K562 (cell line): ENCODE data around the gene CREB3L4. TPM values are rescaled to one million over a fixed set of nuclear protein-coding genes. Genes with fewer than 3 reads are reported as not detected.

Experiments
- CCAR2 ChIP-seq: fragments of 200-400 bp; formaldehyde crosslinking; IDR thresholded peaks from 2 replicates; pipeline ENCODE4 v1.6.1; 2017; ENCODE audit warnings: mild to moderate bottlenecking, low read depth, low read length
- CCNT2 ChIP-seq: IDR thresholded peaks from 2 replicates; pipeline ENCODE4 v1.6.1; 2011; ENCODE audit warnings: borderline replicate concordance, low read depth, mild to moderate bottlenecking, moderate library complexity, mixed read lengths, low read length; ENCODE audit not compliant: insufficient read length; ENCODE audit errors: extremely low read depth
- CHCHD3 ChIP-seq: fragments of 250-450 bp; sonication (Bioruptor Pico); IDR thresholded peaks from 2 replicates; pipeline ENCODE4 v2.1.2; 2022; ENCODE audit warnings: mild to moderate bottlenecking
- ESRRA ChIP-seq: fragments of 450-650 bp; IDR thresholded peaks from 2 replicates; pipeline ENCODE4 v1.6.1; 2014; ENCODE audit warnings: low read depth, mild to moderate bottlenecking, moderate library complexity, borderline replicate concordance
- ETV1 ChIP-seq: fragments of 450-650 bp; conservative IDR thresholded peaks from 2 replicates; pipeline ENCODE4 v1.6.1; 2016; ENCODE audit warnings: missing genetic modification characterization, control low read depth, low read depth, missing compliant biosample characterization
- GTF2F1 ChIP-seq: IDR thresholded peaks from 2 replicates; pipeline ENCODE4 v1.6.1; 2011; ENCODE audit warnings: low read depth, low read length, improper control_type of control experiment
- MED1 ChIP-seq: sonication (generic); formaldehyde crosslinking; IDR thresholded peaks from 2 replicates; pipeline ENCODE4 v1.8.1; 2023; ENCODE audit warnings: missing genetic modification reagents, borderline replicate concordance
- PHTF2 ChIP-seq: fragments of 250-450 bp; sonication (Bioruptor Pico); IDR thresholded peaks from 2 replicates; pipeline ENCODE4 v1.5.0; 2021; ENCODE audit warnings: mild to moderate bottlenecking
- POLR3G ChIP-seq: IDR thresholded peaks from 2 replicates; pipeline ENCODE4 v1.6.1; 2011; ENCODE audit not compliant: insufficient read length, insufficient replicate concordance; ENCODE audit errors: extremely low read depth
- TAF1 ChIP-seq: IDR thresholded peaks from 2 replicates; pipeline ENCODE4 v1.6.1; 2011; ENCODE audit warnings: mild to moderate bottlenecking, low read length, moderate library complexity; ENCODE audit not compliant: insufficient read depth, control insufficient read depth, severe bottlenecking; ENCODE audit errors: extremely low read depth
- WHSC1 ChIP-seq: IDR thresholded peaks from one replicate; pipeline ENCODE4 v1.6.1; 2012; ENCODE audit warnings: low read length, control low read depth, inconsistent platforms
- ZNF253 ChIP-seq: fragments of 250-450 bp; sonication (Bioruptor Pico); conservative IDR thresholded peaks from 2 replicates; pipeline ENCODE4 v1.6.1; 2021; ENCODE audit warnings: mild to moderate bottlenecking
- ZNF444 ChIP-seq: fragments of 250-450 bp; sonication (Bioruptor Pico); IDR thresholded peaks from 2 replicates; pipeline ENCODE4 v1.4.0; 2020; ENCODE audit warnings: mild to moderate bottlenecking, moderate library complexity
- polyA plus RNA-seq, 8 experiments: library from polyadenylated mRNA; depleted of rRNA in 4 of 8; stranded (reverse) in 5 of 8; unstranded in 3 of 8; fragments of >200 nt; fragmentation: Nextera tagmentation in 2 of 8; fragmentation: Illumina TruSeq in 1 of 8; extraction: Ambion mirVana in 2 of 8; extraction: Trizol in 1 of 8; gene quantifications; 2 replicates each; pipeline versions ENCODE4 v1.2.1 to v1.2.3, GENCODE V29; 2011 to 2014; ENCODE audit warnings: inconsistent platforms in 1 of 8, missing spikeins in 1 of 8
- total RNA-seq, 7 experiments: library from RNA; depleted of rRNA in 6 of 7; stranded (reverse); fragments of >200 nt in 6 of 7; fragmentation: Illumina TruSeq in 2 of 7; extraction: Trizol in 2 of 7; gene quantifications; 2 replicates each; pipeline versions ENCODE4 v1.2.1 to v1.2.3, GENCODE V29; 2011 to 2021; ENCODE audit warnings: low replicate concordance in 1 of 7
- TF ChIP-seq, protein P1 (sequence below): fragments of 250-450 bp; sonication (Bioruptor Pico); IDR thresholded peaks from 2 replicates; pipeline ENCODE4 v1.4.0; 2020; ENCODE audit warnings: mild to moderate bottlenecking
- TF ChIP-seq, protein P2 (sequence below), 3 experiments: fragments of 200-800 bp in 1 of 3; fragments of 250-450 bp in 1 of 3; fragments of 450-650 bp in 1 of 3; sonication (Bioruptor Pico) in 1 of 3; sonication (Bioruptor generic) in 1 of 3; formaldehyde crosslinking in 1 of 3; IDR thresholded peaks; 2 replicates each; pipeline versions ENCODE4 v1.6.1 to v1.8.0; 2016 to 2022; ENCODE audit warnings: mild to moderate bottlenecking in 2 of 3, missing genetic modification characterization in 2 of 3, missing compliant biosample characterization in 1 of 3, moderate library complexity in 1 of 3
- TF ChIP-seq, protein P3 (sequence below): fragments of 450-650 bp; IDR thresholded peaks from 2 replicates; pipeline ENCODE4 v1.6.1; 2017; ENCODE audit warnings: mild to moderate bottlenecking, moderate library complexity
- TF ChIP-seq, protein P4 (sequence below): sonication (generic); formaldehyde crosslinking; IDR thresholded peaks from 2 replicates; pipeline ENCODE4 v1.8.1; 2023; ENCODE audit warnings: mild to moderate bottlenecking, missing genetic modification reagents

Gene CREB3L4
- total and polyA plus RNA-seq, 9 of the 15 experiments (the other 6 are each of a cell fraction or from before 2014, with no cell fraction given), result 9.9 to 18.6 (median 13.9) TPM

DNA sequence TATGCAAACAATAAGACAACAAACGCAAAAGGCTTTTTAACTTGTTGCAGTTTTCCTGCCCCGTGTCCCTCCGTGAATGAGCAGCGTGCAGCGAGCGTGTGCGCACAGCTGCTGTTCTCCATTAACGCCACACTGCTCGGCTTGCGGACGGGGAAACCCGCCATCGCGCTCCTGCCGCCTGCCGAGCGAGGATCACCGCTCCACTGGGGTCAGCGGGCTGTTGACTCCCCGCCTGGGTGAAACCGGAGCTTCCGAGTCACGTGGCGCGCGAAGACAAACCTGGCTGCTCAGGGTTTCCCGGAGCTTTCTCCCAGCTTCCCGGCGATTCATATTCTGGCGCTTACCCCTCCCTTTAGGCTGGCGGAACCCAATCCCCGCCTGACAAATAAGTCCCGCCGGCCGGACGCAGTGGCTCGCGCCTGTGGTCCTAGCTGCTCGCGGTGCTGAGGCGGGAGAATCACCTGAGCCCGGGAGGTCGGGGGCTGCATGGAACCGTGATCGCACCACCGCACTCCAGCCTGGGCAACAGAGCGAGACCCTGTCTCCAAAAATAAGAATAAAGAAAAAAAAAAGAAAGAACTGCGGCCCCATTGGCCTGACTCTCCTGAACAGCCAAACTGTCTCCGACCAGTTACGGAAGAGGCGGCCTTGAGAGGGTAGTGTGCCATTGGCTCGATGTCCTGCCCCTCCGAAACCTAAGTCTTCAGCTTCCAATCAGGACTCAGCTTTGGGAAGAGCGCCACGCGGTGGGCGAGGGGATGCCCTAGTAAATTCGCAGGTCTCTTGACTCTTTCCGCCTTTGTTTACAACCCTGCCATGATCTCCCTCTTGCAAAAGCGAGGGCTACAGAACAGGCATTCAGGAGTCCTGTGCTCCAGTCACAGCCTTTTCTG, at the start of gene CREB3L4 (continued):
- TF ChIP-seq, protein P1, sequence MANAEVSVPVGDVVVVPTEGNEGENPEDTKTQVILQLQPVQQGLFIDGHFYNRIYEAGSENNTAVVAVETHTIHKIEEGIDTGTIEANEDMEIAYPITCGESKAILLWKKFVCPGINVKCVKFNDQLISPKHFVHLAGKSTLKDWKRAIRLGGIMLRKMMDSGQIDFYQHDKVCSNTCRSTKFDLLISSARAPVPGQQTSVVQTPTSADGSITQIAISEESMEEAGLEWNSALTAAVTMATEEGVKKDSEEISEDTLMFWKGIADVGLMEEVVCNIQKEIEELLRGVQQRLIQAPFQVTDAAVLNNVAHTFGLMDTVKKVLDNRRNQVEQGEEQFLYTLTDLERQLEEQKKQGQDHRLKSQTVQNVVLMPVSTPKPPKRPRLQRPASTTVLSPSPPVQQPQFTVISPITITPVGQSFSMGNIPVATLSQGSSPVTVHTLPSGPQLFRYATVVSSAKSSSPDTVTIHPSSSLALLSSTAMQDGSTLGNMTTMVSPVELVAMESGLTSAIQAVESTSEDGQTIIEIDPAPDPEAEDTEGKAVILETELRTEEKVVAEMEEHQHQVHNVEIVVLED (CRISPR knock-in tag), result no peak
- peak; percentile 11; the same call in 1 of the 2 replicates for TF ChIP-seq ESRRA
- peak; percentile 82 for TF ChIP-seq CCNT2
- TF ChIP-seq, protein P2, sequence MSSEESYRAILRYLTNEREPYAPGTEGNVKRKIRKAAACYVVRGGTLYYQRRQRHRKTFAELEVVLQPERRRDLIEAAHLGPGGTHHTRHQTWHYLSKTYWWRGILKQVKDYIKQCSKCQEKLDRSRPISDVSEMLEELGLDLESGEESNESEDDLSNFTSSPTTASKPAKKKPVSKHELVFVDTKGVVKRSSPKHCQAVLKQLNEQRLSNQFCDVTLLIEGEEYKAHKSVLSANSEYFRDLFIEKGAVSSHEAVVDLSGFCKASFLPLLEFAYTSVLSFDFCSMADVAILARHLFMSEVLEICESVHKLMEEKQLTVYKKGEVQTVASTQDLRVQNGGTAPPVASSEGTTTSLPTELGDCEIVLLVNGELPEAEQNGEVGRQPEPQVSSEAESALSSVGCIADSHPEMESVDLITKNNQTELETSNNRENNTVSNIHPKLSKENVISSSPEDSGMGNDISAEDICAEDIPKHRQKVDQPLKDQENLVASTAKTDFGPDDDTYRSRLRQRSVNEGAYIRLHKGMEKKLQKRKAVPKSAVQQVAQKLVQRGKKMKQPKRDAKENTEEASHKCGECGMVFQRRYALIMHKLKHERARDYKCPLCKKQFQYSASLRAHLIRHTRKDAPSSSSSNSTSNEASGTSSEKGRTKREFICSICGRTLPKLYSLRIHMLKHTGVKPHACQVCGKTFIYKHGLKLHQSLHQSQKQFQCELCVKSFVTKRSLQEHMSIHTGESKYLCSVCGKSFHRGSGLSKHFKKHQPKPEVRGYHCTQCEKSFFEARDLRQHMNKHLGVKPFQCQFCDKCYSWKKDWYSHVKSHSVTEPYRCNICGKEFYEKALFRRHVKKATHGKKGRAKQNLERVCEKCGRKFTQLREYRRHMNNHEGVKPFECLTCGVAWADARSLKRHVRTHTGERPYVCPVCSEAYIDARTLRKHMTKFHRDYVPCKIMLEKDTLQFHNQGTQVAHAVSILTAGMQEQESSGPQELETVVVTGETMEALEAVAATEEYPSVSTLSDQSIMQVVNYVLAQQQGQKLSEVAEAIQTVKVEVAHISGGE (CRISPR knock-in tag; IDR thresholded peaks at IDR 0.05), result peak in 1 of 3 experiments; percentile 86; a peak in 3 of 6 replicates
- no peak for TF ChIP-seq CCAR2
- no peak for TF ChIP-seq MED1 (CRISPR knock-in tag)
- TF ChIP-seq CHCHD3 (CRISPR knock-in tag), result no peak
- TF ChIP-seq, protein P3, sequence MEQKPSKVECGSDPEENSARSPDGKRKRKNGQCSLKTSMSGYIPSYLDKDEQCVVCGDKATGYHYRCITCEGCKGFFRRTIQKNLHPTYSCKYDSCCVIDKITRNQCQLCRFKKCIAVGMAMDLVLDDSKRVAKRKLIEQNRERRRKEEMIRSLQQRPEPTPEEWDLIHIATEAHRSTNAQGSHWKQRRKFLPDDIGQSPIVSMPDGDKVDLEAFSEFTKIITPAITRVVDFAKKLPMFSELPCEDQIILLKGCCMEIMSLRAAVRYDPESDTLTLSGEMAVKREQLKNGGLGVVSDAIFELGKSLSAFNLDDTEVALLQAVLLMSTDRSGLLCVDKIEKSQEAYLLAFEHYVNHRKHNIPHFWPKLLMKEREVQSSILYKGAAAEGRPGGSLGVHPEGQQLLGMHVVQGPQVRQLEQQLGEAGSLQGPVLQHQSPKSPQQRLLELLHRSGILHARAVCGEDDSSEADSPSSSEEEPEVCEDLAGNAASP, result no peak
- no peak for TF ChIP-seq ZNF444 (CRISPR knock-in tag)
- peak; percentile 58; the same call in 1 of the 2 replicates for TF ChIP-seq GTF2F1
- no peak for TF ChIP-seq POLR3G
- TF ChIP-seq TAF1, result peak; percentile 78
- no peak for TF ChIP-seq WHSC1
- no peak for TF ChIP-seq PHTF2 (CRISPR knock-in tag)
- TF ChIP-seq, protein P4, sequence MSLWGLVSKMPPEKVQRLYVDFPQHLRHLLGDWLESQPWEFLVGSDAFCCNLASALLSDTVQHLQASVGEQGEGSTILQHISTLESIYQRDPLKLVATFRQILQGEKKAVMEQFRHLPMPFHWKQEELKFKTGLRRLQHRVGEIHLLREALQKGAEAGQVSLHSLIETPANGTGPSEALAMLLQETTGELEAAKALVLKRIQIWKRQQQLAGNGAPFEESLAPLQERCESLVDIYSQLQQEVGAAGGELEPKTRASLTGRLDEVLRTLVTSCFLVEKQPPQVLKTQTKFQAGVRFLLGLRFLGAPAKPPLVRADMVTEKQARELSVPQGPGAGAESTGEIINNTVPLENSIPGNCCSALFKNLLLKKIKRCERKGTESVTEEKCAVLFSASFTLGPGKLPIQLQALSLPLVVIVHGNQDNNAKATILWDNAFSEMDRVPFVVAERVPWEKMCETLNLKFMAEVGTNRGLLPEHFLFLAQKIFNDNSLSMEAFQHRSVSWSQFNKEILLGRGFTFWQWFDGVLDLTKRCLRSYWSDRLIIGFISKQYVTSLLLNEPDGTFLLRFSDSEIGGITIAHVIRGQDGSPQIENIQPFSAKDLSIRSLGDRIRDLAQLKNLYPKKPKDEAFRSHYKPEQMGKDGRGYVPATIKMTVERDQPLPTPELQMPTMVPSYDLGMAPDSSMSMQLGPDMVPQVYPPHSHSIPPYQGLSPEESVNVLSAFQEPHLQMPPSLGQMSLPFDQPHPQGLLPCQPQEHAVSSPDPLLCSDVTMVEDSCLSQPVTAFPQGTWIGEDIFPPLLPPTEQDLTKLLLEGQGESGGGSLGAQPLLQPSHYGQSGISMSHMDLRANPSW, result no peak; the same call in 1 of the 2 replicates
- TF ChIP-seq ETV1 (tag), result no peak
- TF ChIP-seq ZNF253 (CRISPR knock-in tag), result no peak
